RWPE2 (cell line): ENCODE results near the gene EBPL.

ENCODE experiments used
- ATAC-seq: fragments of 200-7000 bp; cut with Tn5 transposase; 3 replicates; pipeline ENCODE4 v1.9.1; 2021; ENCODE audit warnings: low read depth
- DNase-seq: peaks from one replicate; pipeline ENCODE4 v3.0.0-alpha.2; 2020; ENCODE audit warnings: low spot score
- H3K27ac ChIP-seq: fragments of 450-650 bp; 2 replicates; pipeline ENCODE4 v1.5.1; 2017; ENCODE audit warnings: mild to moderate bottlenecking; ENCODE audit not compliant: poor library complexity, severe bottlenecking
- H3K27me3 ChIP-seq: fragments of 250-450 bp; sonication (Bioruptor Pico); 2 replicates; pipeline ENCODE4 v1.5.1; 2021; ENCODE audit warnings: mild to moderate bottlenecking, moderate library complexity; ENCODE audit not compliant: insufficient read depth, poor library complexity, severe bottlenecking
- H3K36me3 ChIP-seq: fragments of 250-450 bp; sonication (Bioruptor Pico); 2 replicates; pipeline ENCODE4 v1.5.1; 2020; ENCODE audit warnings: low read depth, mild to moderate bottlenecking, moderate library complexity
- H3K4me1 ChIP-seq: fragments of 250-450 bp; sonication (Bioruptor Pico); 2 replicates; pipeline ENCODE4 v1.5.1; 2021; ENCODE audit warnings: mild to moderate bottlenecking, moderate library complexity; ENCODE audit not compliant: insufficient read depth, poor library complexity, severe bottlenecking
- H3K4me3 ChIP-seq: fragments of 250-450 bp; sonication (Bioruptor Pico); 2 replicates; pipeline ENCODE4 v1.5.1; 2021; ENCODE audit warnings: mild to moderate bottlenecking, moderate library complexity; ENCODE audit not compliant: severe bottlenecking
- H3K9me3 ChIP-seq: fragments of 250-450 bp; sonication (Bioruptor Pico); 2 replicates; pipeline ENCODE4 v1.5.1; 2021; ENCODE audit warnings: mild to moderate bottlenecking, moderate library complexity; ENCODE audit not compliant: severe bottlenecking
- TF ChIP-seq, protein P1 (sequence below): fragments of 450-650 bp; IDR thresholded peaks from one replicate; pipeline ENCODE4 v1.5.1; 2017; ENCODE audit warnings: mild to moderate bottlenecking, moderate library complexity; ENCODE audit not compliant: poor library complexity, severe bottlenecking

EBPL gene

DNA sequence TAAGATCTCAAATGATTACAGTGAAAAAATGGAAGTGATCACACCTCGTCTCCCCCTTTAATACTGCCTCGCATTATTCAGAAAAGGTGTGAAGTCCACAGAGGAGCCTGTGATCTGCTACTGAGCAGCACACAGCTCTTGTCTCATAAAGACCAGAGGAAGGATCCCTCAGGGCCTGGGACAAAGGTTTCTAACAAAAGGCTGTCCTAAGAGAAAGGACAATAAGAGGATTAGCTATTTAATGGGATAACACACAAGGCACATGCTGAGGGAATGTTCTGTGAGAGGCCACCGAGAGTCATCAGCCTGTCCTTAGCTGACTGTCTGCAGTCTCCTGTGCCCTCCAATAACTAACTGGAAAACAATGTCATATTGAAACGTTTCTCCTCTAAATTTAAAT lies 26.7 kb downstream of the EBPL start:
- no peak overlapping the region for H3K27ac ChIP-seq
- no peaks in the 10 kb centered on the region for H3K27me3 ChIP-seq
- DNase-seq, result no peak
- ATAC-seq, result no peak
- no peak overlapping the region for H3K4me3 ChIP-seq
- H3K4me1 ChIP-seq, result no peaks in the 10 kb centered on the region
- peaks cover 28% of the 10 kb centered on the region for H3K36me3 ChIP-seq
- TF ChIP-seq, protein P1, sequence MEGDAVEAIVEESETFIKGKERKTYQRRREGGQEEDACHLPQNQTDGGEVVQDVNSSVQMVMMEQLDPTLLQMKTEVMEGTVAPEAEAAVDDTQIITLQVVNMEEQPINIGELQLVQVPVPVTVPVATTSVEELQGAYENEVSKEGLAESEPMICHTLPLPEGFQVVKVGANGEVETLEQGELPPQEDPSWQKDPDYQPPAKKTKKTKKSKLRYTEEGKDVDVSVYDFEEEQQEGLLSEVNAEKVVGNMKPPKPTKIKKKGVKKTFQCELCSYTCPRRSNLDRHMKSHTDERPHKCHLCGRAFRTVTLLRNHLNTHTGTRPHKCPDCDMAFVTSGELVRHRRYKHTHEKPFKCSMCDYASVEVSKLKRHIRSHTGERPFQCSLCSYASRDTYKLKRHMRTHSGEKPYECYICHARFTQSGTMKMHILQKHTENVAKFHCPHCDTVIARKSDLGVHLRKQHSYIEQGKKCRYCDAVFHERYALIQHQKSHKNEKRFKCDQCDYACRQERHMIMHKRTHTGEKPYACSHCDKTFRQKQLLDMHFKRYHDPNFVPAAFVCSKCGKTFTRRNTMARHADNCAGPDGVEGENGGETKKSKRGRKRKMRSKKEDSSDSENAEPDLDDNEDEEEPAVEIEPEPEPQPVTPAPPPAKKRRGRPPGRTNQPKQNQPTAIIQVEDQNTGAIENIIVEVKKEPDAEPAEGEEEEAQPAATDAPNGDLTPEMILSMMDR, result no peak
- H3K9me3 ChIP-seq, result no peaks in the 10 kb centered on the region

DNA sequence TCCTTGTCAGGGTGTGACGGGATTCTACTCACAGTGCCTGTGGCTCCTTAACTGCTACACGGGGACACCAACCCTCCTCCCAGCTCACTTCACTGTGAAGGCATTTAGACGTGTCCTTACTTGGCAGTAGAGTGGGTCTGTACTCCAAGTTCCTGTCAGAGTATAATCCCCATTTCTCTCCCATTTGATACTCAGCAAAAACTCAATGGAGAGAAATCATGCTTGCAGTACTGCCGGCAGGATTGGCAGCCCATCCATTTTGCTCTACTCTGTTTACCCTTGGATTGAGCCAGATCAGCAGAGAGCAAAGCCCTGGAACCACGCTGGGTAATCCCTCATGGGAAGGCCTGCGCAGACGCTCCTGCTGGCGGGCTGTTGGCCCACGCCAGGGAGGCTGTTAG lies 34.0 kb downstream of the EBPL start:
- H3K4me1 ChIP-seq, result no peaks in the 10 kb centered on the region
- H3K27ac ChIP-seq, result no peak overlapping the region
- peaks cover 9% of the 10 kb centered on the region for H3K36me3 ChIP-seq
- ATAC-seq, result no peak
- TF ChIP-seq, protein P1, result no peak
- no peaks in the 10 kb centered on the region for H3K27me3 ChIP-seq
- no peaks in the 10 kb centered on the region for H3K9me3 ChIP-seq
- DNase-seq, result no peak
- H3K4me3 ChIP-seq, result no peak overlapping the region

DNA sequence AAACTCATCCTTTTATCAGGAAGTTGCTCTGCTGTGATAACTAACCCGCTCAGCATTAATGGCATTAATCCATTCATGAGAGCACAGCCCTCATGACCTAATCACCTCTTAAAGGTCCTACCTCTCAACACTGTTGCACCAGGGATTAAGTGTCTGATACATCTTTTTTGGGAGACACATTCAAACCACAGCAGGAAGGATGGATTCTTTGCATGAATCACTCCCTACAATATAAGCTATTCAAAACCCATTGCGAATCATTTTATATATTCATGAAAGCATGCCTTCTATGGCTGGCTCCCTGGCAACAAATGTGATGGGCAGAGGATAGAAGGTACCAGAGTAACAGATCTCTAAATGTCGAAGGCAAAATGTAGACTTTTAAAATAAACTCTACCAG lies 35.4 kb downstream of the EBPL start:
- no peak overlapping the region for H3K27ac ChIP-seq
- TF ChIP-seq, protein P1, result no peak
- ATAC-seq (no peak), DNase-seq (no peak)
- H3K36me3 ChIP-seq, result no peaks in the 10 kb centered on the region; the same call in none of the 2 replicates
- no peaks in the 10 kb centered on the region for H3K4me1 ChIP-seq
- H3K27me3 ChIP-seq, result no peaks in the 10 kb centered on the region
- H3K9me3 ChIP-seq, result no peaks in the 10 kb centered on the region
- H3K4me3 ChIP-seq, result no peak overlapping the region

DNA sequence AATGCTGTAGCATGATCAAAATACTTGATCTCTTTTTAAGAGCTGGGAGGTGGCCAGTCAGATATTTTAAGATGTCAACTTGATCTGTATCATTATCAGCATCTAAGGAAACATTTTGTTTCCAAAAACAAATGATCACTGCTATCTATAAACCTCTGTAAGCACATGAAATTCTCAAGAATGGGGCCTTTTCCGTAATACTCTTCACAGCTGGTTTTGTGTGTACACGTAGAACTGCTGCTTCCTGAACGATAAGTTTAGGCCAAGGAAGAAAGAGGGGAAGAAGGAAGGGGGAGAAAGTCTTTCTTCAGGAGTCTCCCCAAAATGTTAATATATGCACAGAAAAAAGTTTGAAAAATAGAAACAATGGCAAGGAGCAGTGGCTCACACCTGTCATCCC lies 37.3 kb downstream of the EBPL start:
- TF ChIP-seq, protein P1, result no peak
- Histone ChIP-seq H3K4me3 (no peak overlapping the region), H3K4me1 (no peaks in the 10 kb centered on the region), H3K36me3 (no peaks in the 10 kb centered on the region), H3K27ac (no peak overlapping the region), H3K9me3 (no peaks in the 10 kb centered on the region), H3K27me3 (no peaks in the 10 kb centered on the region)
- ATAC-seq (no peak), DNase-seq (no peak)

DNA sequence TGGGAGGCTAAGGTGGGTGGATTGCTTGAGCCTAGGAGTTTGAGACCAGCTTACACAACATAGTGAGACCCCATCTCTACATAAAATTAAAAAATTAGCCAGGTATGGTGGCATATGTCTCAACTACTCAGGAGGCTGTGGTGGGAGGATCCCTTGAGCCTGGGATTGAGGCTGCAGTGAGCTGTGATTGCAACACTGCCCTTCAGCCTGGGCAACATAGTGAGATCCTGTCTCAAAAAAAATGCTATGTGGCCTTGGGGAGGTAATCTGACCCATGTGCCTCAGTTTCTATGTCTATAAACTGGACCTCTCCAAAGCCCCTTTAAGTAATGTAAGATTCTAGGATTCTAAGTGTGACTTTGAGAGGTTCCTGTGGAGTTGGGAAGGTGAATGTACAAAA lies 37.8 kb downstream of the EBPL start:
- no peaks in the 10 kb centered on the region for H3K9me3 ChIP-seq
- H3K4me1 ChIP-seq, result no peaks in the 10 kb centered on the region
- H3K36me3 ChIP-seq, result no peaks in the 10 kb centered on the region
- DNase-seq (no peak), ATAC-seq (no peak)
- no peaks in the 10 kb centered on the region for H3K27me3 ChIP-seq
- H3K27ac ChIP-seq, result no peak overlapping the region
- TF ChIP-seq, protein P1, result no peak
- no peak overlapping the region for H3K4me3 ChIP-seq
